Ishikawa (cell line): ENCODE measurements around the gene GKN2.

Source experiments
- CEBPB ChIP-seq: IDR thresholded peaks from 2 replicates; pipeline ENCODE4 v1.6.1; 2012
- CREB1 ChIP-seq: IDR thresholded peaks from 2 replicates; pipeline ENCODE4 v1.6.1; 2012; ENCODE audit warnings: low read depth
- EGR1 ChIP-seq: IDR thresholded peaks from 2 replicates; pipeline ENCODE4 v1.6.1; 2012
- EP300 ChIP-seq: IDR thresholded peaks from 2 replicates; pipeline ENCODE4 v1.6.1; 2012; ENCODE audit warnings: borderline replicate concordance
- FOXM1 ChIP-seq: IDR thresholded peaks from 2 replicates; pipeline ENCODE4 v1.6.1; 2012; ENCODE audit warnings: low read depth, borderline replicate concordance
- MAX ChIP-seq: IDR thresholded peaks from 2 replicates; pipeline ENCODE4 v1.6.1; 2012
- RAD21 ChIP-seq: IDR thresholded peaks from 2 replicates; pipeline ENCODE4 v1.6.1; 2012; ENCODE audit warnings: low read depth
- REST ChIP-seq: IDR thresholded peaks from 2 replicates; pipeline ENCODE4 v1.6.1; 2012; ENCODE audit warnings: low read depth, mild to moderate bottlenecking
- TAF1 ChIP-seq: IDR thresholded peaks from 2 replicates; pipeline ENCODE4 v1.6.1; 2012; ENCODE audit warnings: low read depth, mild to moderate bottlenecking
- TCF12 ChIP-seq: IDR thresholded peaks from 2 replicates; pipeline ENCODE4 v1.6.1; 2012; ENCODE audit warnings: low read depth
- TEAD4 ChIP-seq: IDR thresholded peaks from 2 replicates; pipeline ENCODE4 v1.6.1; 2012
- USF1 ChIP-seq: IDR thresholded peaks from 2 replicates; pipeline ENCODE4 v1.6.1; 2012
- YY1 ChIP-seq: IDR thresholded peaks from 2 replicates; pipeline ENCODE4 v1.6.1; 2012; ENCODE audit warnings: low read depth
- ZBTB7A ChIP-seq: IDR thresholded peaks from 2 replicates; pipeline ENCODE4 v1.6.1; 2012; ENCODE audit warnings: low read depth

- TF ChIP-seq TAF1 (no peak), USF1 (no peak), RAD21 (no peak), CREB1 (no peak), EGR1 (no peak), ZBTB7A (no peak), REST (no peak), YY1 (no peak), CEBPB (no peak), FOXM1 (no peak), MAX (no peak), TCF12 (no peak), TEAD4 (no peak), EP300 (no peak)
These were observed 18.0 kb upstream of the GKN2 start for GRCh38 chr2:68970566-68971265.
